ENCODE data around the gene MACO1. TPM values are rescaled to one million over a fixed set of nuclear protein-coding genes. Genes with fewer than 3 reads are reported as not detected.

The MACO1 gene
- total and polyA plus RNA-seq, 2 of the 13 experiments (the other 11 are each of a cell fraction or from before 2014, with no cell fraction given), result 9.7 to 17.0 TPM

GRCh38 chr1:25430073-25430966 lies at the start of gene MACO1 (continued):
- TF ChIP-seq, protein P1, sequence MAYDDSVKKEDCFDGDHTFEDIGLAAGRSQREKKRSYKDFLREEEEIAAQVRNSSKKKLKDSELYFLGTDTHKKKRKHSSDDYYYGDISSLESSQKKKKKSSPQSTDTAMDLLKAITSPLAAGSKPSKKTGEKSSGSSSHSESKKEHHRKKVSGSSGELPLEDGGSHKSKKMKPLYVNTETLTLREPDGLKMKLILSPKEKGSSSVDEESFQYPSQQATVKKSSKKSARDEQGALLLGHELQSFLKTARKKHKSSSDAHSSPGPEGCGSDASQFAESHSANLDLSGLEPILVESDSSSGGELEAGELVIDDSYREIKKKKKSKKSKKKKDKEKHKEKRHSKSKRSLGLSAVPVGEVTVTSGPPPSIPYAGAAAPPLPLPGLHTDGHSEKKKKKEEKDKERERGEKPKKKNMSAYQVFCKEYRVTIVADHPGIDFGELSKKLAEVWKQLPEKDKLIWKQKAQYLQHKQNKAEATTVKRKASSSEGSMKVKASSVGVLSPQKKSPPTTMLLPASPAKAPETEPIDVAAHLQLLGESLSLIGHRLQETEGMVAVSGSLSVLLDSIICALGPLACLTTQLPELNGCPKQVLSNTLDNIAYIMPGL (CRISPR knock-in tag; IDR thresholded peaks at IDR 0.05; ENCODE audit: borderline replicate concordance in 1 of 2, low read depth in 1 of 2), result peak in 1 of 2 experiments; percentile 45; a peak in 1 of 4 replicates
- TF ChIP-seq ARID3A (IDR thresholded peaks at IDR 0.05; ENCODE audit: low read depth, low read length) (peak; percentile 6; the same call in 1 of the 2 replicates), MTF2 (CRISPR knock-in tag; IDR thresholded peaks at IDR 0.05; ENCODE audit: borderline replicate concordance) (peak; percentile 49; the same call in 1 of the 2 replicates), DR1 (CRISPR knock-in tag; IDR thresholded peaks at IDR 0.05) (peak; percentile 45), ISL2 (CRISPR knock-in tag; IDR thresholded peaks at IDR 0.05) (no peak), PITX1 (CRISPR knock-in tag; IDR thresholded peaks at IDR 0.05) (peak; percentile 53; the same call in 1 of the 2 replicates), SOX6 (IDR thresholded peaks at IDR 0.05) (no peak), SOX6 (CRISPR knock-in tag; IDR thresholded peaks at IDR 0.05) (peak; percentile 54), IKZF4 (CRISPR knock-in tag; IDR thresholded peaks at IDR 0.05; ENCODE audit: borderline replicate concordance, low read depth, not compliant biosample characterization) (peak; percentile 48), ZFP91 (CRISPR knock-in tag; IDR thresholded peaks at IDR 0.05; ENCODE audit: borderline replicate concordance) (peak; percentile 33; the same call in 1 of the 2 replicates)
- TF ChIP-seq, protein P2, sequence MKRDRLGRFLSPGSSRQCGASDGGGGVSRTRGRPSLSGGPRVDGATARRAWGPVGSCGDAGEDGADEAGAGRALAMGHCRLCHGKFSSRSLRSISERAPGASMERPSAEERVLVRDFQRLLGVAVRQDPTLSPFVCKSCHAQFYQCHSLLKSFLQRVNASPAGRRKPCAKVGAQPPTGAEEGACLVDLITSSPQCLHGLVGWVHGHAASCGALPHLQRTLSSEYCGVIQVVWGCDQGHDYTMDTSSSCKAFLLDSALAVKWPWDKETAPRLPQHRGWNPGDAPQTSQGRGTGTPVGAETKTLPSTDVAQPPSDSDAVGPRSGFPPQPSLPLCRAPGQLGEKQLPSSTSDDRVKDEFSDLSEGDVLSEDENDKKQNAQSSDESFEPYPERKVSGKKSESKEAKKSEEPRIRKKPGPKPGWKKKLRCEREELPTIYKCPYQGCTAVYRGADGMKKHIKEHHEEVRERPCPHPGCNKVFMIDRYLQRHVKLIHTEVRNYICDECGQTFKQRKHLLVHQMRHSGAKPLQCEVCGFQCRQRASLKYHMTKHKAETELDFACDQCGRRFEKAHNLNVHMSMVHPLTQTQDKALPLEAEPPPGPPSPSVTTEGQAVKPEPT (CRISPR knock-in tag; IDR thresholded peaks at IDR 0.05; ENCODE audit: low read depth), result no peak
- TF ChIP-seq, protein P3, sequence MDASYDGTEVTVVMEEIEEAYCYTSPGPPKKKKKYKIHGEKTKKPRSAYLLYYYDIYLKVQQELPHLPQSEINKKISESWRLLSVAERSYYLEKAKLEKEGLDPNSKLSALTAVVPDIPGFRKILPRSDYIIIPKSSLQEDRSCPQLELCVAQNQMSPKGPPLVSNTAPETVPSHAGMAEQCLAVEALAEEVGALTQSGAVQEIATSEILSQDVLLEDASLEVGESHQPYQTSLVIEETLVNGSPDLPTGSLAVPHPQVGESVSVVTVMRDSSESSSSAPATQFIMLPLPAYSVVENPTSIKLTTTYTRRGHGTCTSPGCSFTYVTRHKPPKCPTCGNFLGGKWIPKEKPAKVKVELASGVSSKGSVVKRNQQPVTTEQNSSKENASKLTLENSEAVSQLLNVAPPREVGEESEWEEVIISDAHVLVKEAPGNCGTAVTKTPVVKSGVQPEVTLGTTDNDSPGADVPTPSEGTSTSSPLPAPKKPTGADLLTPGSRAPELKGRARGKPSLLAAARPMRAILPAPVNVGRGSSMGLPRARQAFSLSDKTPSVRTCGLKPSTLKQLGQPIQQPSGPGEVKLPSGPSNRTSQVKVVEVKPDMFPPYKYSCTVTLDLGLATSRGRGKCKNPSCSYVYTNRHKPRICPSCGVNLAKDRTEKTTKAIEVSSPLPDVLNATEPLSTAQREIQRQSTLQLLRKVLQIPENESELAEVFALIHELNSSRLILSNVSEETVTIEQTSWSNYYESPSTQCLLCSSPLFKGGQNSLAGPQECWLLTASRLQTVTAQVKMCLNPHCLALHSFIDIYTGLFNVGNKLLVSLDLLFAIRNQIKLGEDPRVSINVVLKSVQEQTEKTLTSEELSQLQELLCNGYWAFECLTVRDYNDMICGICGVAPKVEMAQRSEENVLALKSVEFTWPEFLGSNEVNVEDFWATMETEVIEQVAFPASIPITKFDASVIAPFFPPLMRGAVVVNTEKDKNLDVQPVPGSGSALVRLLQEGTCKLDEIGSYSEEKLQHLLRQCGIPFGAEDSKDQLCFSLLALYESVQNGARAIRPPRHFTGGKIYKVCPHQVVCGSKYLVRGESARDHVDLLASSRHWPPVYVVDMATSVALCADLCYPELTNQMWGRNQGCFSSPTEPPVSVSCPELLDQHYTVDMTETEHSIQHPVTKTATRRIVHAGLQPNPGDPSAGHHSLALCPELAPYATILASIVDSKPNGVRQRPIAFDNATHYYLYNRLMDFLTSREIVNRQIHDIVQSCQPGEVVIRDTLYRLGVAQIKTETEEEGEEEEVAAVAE (CRISPR knock-in tag; IDR thresholded peaks at IDR 0.05; ENCODE audit: borderline replicate concordance), result peak; percentile 57; the same call in 1 of the 2 replicates
- TF ChIP-seq, protein P4, sequence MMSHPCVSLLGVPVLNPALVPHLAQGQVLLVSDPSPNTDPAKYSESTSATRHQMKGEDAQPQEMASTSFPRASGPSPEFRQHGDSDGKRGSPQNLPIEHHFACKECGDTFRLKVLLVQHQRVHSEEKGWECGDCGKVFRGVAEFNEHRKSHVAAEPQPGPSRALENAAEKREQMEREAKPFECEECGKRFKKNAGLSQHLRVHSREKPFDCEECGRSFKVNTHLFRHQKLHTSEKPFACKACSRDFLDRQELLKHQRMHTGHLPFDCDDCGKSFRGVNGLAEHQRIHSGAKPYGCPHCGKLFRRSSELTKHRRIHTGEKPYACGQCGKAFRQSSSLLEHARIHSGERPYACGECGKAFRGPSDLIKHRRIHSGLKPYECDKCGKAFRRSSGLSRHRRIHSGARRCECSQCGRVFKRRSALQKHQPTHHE (CRISPR knock-in tag; IDR thresholded peaks at IDR 0.05; ENCODE audit: borderline replicate concordance), result 0 out of 2 replicates have a peak, but pooled peaks have one; percentile 36

Measured in HepG2 (cell line).